ENCODE data around the gene CEBPZOS.

- TF ChIP-seq CTCF (IDR thresholded peaks at IDR 0.05) (no peak), POLR2A (IDR thresholded peaks at IDR 0.05) (no peak), POLR2AphosphoS5 (IDR thresholded peaks at IDR 0.05) (no peak)
Measured at GRCh38 chr2:37153224-37153623, 43.1 kb upstream of the CEBPZOS start.

Data from stomach (tissue), 4 donors.